GM20431 (cell line): ENCODE measurements around the gene AHCYL2.
"Not testable (repeated sequence)": the region's sequence is repeated elsewhere in the genome, so short reads cannot be mapped to it uniquely, and the experiment has no call there.

Experiments
- in situ Hi-C: fragments of 300-500 bp; cut with MseI, MboI; formaldehyde crosslinking; loops from one replicate; pipeline ENCODE4 v1.15.0; 2020; ENCODE audit warnings: low sequenced_read_pairs; ENCODE audit not compliant: unreplicated experiment

AHCYL2 gene

DNA sequence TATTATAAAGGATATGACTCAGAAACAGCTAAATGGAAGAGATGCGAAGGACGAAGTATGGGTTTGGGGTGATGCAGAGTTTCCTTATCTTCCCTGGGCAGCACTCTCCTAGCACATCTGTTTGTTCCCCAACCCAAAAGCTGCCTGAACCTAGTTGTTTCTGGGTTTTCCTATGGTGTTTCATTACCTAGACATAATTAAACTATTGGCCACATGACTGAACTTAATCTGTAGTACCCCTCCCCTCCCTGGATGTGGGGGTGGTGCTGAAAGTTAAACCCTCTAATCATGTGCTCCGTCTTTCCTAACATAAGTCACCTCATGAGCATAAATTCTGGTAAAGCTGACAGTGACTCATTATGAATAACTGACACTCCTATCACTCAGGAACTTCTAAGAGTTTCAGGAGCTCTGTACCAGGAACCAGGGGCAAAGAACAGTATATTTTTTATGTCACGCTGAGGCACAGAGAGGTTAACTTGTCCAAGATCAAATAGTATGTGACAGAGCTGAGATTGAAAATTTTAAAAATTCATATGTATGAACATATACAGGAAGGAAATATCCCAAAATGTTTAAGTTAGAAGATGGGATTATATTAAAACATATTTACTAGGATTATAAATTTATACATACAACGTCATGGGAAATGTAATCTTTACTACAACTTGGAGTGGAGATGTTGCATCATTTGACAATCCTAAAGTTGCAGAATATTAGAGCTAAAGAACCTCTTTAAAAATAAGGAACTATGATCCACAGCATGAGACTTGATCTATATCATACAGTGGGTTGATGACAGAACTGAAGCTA is 214.2 kb downstream of the AHCYL2 start:
- in situ Hi-C loops, result no loop called here

GRCh38 chr7:129439963-129440625 is 215.3 kb downstream of the AHCYL2 start:
- in situ Hi-C loops, result no loop called here

- in situ Hi-C loops, result no loop called here
Observed at GRCh38 chr7:129443612-129444011, 218.8 kb downstream of the AHCYL2 start.

- in situ Hi-C loops, result not testable (repeated sequence)
Observed at GRCh38 chr7:129444776-129445175, 219.9 kb downstream of the AHCYL2 start.

GRCh38 chr7:129446925-129447324 is 222.1 kb downstream of the AHCYL2 start:
- in situ Hi-C loops, result not testable (repeated sequence)

GRCh38 chr7:129447445-129447844 is 222.6 kb downstream of the AHCYL2 start:
- in situ Hi-C loops, result not testable (repeated sequence)

DNA sequence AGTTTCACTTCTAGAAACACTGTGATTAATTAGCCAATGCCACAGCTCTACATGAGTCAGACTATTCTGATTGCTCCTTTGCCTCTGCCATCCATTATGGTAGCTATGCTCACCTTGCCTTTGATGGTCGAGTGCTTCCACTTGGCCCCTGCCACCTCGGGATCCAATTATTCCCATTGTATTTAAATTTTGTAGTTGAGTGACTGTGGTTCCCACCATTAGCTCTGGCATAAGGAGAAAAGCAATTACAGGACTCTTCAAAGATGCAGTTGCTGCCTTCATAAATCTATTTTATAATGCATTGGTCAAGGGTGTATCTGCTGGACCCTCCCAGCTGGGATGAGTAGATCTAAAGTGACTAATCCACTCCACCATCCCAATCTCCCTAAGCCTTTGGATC is 223.8 kb downstream of the AHCYL2 start:
- in situ Hi-C loops, result not testable (repeated sequence)

GRCh38 chr7:129450295-129450694 is 225.5 kb downstream of the AHCYL2 start:
- in situ Hi-C loops, result no loop called here

- in situ Hi-C loops, result no loop called here
Observed at GRCh38 chr7:129452589-129453231, 227.9 kb downstream of the AHCYL2 start.

DNA sequence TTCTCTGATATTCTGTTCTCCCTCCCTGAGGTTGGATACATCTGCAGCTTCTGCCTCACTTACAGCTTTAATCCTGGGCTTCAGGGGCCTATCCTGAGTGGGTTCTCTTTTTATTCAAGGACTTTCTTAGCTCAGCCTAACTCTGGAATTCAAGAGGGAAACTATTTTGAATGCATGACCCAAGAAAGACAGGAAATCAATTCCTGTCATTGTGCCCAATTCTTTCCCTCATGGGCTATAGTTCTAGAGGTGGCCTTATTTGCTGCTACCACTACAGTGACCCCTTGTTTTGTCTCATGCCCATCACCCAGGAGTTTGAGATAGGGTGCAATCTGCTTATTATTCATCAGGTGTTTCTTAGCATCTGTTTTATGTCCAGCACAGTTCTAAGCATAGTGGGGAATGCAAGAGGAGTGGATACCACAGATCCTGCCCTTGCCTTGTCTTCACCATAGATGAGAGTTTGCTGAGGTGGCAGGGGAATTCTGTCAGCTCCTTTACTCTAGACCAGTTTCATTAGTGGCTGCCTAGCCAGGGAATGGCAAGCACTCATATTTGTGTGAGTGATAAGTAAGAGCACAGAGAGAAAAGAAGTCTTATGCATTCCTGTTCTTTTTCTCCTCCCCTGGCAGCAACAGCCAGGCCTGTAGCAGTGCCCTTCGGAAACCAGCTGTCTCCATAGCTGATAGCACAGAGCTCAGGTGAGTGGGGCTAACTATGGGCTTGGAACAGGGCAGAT is 228.8 kb downstream of the AHCYL2 start:
- in situ Hi-C loops, result no loop called here

DNA sequence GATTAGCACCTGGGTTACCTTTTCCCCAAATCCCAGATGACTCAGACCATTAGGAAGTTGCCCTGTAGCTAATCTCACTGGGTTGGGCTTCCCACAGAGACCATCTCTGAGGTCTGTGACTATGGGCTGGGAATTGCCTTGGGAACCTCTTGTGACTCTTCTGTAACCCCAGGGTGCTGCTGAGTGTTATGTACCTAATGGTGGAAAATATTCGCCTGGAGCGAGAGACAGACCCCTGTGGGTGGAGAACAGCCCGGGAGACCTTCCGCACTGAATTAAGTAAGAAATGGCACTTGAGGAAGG is 229.4 kb downstream of the AHCYL2 start:
- in situ Hi-C loops, result no loop called here

GRCh38 chr7:129456421-129456820 is 231.6 kb downstream of the AHCYL2 start:
- in situ Hi-C loops, result no loop called here

DNA sequence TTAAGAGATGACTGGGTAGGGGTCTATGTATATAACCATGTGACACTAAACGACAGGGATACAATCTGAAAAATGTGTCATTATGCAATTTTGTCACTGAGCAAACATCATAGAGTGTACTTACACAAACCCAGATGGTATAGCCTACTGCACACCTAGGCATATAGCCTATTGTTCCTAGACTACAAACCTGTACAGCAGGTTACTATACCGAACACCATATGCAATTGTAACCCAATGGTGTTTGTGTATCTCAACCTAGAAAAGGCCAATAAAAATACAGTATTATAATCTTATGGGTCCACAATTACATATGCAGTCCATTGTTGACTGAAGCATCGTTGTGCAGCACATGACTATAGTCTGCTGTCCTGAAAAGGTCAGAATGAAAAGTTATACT is 232.3 kb downstream of the AHCYL2 start:
- in situ Hi-C loops, result no loop called here

- in situ Hi-C loops, result no loop called here
Observed at GRCh38 chr7:129458171-129458570, 233.3 kb downstream of the AHCYL2 start.

DNA sequence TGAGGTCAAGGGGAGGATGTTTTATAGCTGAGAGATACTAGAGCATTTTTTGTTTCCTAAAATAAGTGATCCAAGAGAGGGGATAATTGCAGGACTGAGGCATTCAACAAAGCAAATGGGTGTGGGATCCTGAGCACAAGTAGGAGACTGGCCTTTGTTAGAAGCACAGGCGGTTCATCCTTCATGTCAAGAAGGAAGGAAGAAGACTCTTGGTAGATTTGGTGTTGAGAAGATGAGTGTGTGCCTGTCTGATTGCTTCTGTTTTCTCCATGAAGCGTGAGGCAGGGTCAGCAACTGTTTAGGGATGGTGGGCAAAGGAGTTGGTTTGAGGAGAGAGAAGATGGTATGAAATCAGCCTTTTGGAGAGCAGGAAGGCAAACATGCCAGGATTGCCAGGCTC is 237.0 kb downstream of the AHCYL2 start:
- in situ Hi-C loops, result no loop called here

GRCh38 chr7:129462420-129462819 is 237.6 kb downstream of the AHCYL2 start:
- in situ Hi-C loops, result no loop called here

- in situ Hi-C loops, result no loop called here
Observed at GRCh38 chr7:129464194-129464593, 239.4 kb downstream of the AHCYL2 start.

- in situ Hi-C loops, result no loop called here
Observed at GRCh38 chr7:129465080-129465479, 240.2 kb downstream of the AHCYL2 start.

- in situ Hi-C loops, result no loop called here
Observed at GRCh38 chr7:129466796-129467195, 242.0 kb downstream of the AHCYL2 start.

GRCh38 chr7:129468087-129468486 is 243.3 kb downstream of the AHCYL2 start:
- in situ Hi-C loops, result no loop called here

- in situ Hi-C loops, result no loop called here
Observed at GRCh38 chr7:129468547-129468946, 243.7 kb downstream of the AHCYL2 start.
